KMS-11 (cell line): ENCODE results near the gene GCNA.

Experiments
- H2AFZ ChIP-seq: fragments of 200-600 bp; sonication (generic); 2 replicates; pipeline ENCODE4 v1.6.1; 2016; ENCODE audit warnings: antibody characterized with exemption, mixed run types, low read depth
- H3K27ac ChIP-seq: fragments of 200-600 bp; sonication (generic); 2 replicates; pipeline ENCODE4 v1.6.1; 2016; ENCODE audit warnings: mild to moderate bottlenecking, mixed run types
- H3K27me3 ChIP-seq: fragments of 200-600 bp; sonication (generic); 2 replicates; pipeline ENCODE4 v1.6.1; 2017; ENCODE audit warnings: mild to moderate bottlenecking, low read depth, mixed run types, moderate library complexity; ENCODE audit not compliant: insufficient read depth
- H3K36me3 ChIP-seq: fragments of 200-600 bp; sonication (generic); 2 replicates; pipeline ENCODE4 v1.6.1; 2017; ENCODE audit warnings: mild to moderate bottlenecking, mixed run types; ENCODE audit not compliant: insufficient read depth
- H3K4me1 ChIP-seq: fragments of 200-600 bp; sonication (generic); 2 replicates; pipeline ENCODE4 v1.6.1; 2016; ENCODE audit warnings: mild to moderate bottlenecking, low read depth, mixed run types; ENCODE audit not compliant: poor library complexity, severe bottlenecking
- H3K4me2 ChIP-seq: fragments of 200-600 bp; sonication (generic); 2 replicates; pipeline ENCODE4 v1.7.0; 2016; ENCODE audit warnings: mild to moderate bottlenecking, mixed run types
- H3K4me3 ChIP-seq: fragments of 200-600 bp; sonication (generic); IDR thresholded peaks from 2 replicates; pipeline ENCODE4 v1.6.1; 2017; ENCODE audit warnings: low read depth, low read length, mixed read lengths; ENCODE audit not compliant: insufficient read depth
- H3K79me2 ChIP-seq: fragments of 200-600 bp; sonication (generic); 2 replicates; pipeline ENCODE4 v1.6.1; 2016; ENCODE audit warnings: low read depth, mixed run types; ENCODE audit not compliant: insufficient read depth
- H3K9ac ChIP-seq: fragments of 200-600 bp; sonication (generic); 2 replicates; pipeline ENCODE4 v1.6.1; 2016; ENCODE audit warnings: mild to moderate bottlenecking, mixed run types
- H4K20me1 ChIP-seq: fragments of 200-600 bp; sonication (generic); 2 replicates; pipeline ENCODE4 v1.6.1; 2016; ENCODE audit warnings: mild to moderate bottlenecking, mixed run types; ENCODE audit not compliant: insufficient read depth
- TF ChIP-seq, protein P1 (sequence below): fragments of 200-600 bp; sonication (generic); conservative IDR thresholded peaks from 2 replicates; pipeline ENCODE4 v1.6.1; 2017; ENCODE audit warnings: low read depth, mild to moderate bottlenecking, antibody characterized with exemption, low read length, moderate library complexity, mixed read lengths

GCNA gene

DNA sequence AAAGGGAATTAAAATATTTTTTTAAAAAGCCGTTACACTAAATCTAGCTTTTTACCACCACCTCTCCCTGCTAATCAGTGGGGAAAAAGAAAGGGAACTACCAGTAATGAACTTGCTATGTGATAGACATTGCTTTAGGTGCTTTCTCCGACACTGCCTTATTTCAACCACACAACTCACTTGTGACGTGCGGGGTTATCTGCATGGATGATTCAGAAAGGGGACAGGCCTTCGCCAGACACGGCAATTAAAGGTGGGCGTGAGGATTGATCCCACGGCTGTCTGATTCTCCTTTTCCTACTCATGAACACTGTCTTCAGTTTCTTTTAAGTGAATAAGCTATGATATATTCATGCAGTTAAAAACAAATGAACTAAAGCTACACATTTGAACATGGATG, 41.0 kb downstream of the GCNA start:
- Histone ChIP-seq H4K20me1 (no peaks in the 10 kb centered on the region), H3K36me3 (no peaks in the 10 kb centered on the region), H3K4me1 (peaks cover 62% of the 10 kb centered on the region), H2AFZ (no peak overlapping the region), H3K4me3 (no peak overlapping the region), H3K9ac (no peak overlapping the region), H3K4me2 (peak overlapping the region; percentile 63; the same call in 1 of the 2 replicates), H3K79me2 (no peaks in the 10 kb centered on the region), H3K27ac (no peak overlapping the region), H3K27me3 (no peaks in the 10 kb centered on the region)
- TF ChIP-seq, protein P1, sequence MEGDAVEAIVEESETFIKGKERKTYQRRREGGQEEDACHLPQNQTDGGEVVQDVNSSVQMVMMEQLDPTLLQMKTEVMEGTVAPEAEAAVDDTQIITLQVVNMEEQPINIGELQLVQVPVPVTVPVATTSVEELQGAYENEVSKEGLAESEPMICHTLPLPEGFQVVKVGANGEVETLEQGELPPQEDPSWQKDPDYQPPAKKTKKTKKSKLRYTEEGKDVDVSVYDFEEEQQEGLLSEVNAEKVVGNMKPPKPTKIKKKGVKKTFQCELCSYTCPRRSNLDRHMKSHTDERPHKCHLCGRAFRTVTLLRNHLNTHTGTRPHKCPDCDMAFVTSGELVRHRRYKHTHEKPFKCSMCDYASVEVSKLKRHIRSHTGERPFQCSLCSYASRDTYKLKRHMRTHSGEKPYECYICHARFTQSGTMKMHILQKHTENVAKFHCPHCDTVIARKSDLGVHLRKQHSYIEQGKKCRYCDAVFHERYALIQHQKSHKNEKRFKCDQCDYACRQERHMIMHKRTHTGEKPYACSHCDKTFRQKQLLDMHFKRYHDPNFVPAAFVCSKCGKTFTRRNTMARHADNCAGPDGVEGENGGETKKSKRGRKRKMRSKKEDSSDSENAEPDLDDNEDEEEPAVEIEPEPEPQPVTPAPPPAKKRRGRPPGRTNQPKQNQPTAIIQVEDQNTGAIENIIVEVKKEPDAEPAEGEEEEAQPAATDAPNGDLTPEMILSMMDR: no peak

DNA sequence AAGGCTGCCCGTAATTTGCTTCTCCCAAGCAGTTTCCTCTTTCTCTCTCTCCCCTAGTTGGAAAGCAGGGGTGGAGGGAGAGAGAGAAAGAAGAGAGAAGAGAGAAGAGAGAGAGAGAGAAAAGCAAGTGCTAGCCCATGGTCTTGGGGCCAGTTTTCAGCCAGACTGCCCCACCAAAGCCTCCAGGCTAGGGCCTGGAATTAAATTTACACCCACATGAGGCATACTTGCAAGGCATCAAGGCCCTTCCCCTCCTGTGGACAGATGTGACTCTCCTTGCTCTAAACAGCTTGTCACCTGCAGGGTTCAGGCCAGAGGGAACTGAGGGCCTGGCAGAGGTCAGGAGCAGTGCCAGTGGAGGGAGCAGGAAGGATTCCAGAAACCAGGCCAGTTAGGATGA, 41.7 kb downstream of the GCNA start:
- Histone ChIP-seq H3K9ac (no peak overlapping the region), H2AFZ (no peak overlapping the region), H3K27ac (no peak overlapping the region), H4K20me1 (no peaks in the 10 kb centered on the region), H3K27me3 (no peaks in the 10 kb centered on the region), H3K4me2 (peak overlapping the region; percentile 63; the same call in 1 of the 2 replicates), H3K79me2 (no peaks in the 10 kb centered on the region), H3K36me3 (no peaks in the 10 kb centered on the region), H3K4me1 (peaks cover 68% of the 10 kb centered on the region), H3K4me3 (no peak overlapping the region)
- TF ChIP-seq, protein P1: no peak

DNA sequence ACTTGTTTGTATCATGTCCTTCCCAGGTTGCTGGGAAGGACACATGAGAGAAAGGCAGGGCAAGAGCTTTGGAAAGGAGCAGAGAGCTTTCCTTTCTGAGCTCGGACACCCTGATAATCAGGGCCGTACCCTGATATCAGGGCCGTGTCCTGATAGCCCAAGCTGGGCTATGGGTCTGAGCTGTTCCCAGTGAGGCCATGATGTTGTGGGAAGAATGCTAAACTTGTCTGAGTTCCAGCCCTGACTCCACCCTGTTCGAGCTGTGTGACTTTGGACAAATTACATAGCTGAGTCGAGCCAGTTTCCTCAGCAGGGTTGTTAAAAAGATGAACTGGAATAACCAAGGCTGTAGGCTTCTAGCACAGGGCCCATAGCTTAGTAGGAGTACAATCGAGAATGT, 43.4 kb downstream of the GCNA start:
- no peak overlapping the region for H2AFZ ChIP-seq
- H3K27ac ChIP-seq: no peak overlapping the region

DNA sequence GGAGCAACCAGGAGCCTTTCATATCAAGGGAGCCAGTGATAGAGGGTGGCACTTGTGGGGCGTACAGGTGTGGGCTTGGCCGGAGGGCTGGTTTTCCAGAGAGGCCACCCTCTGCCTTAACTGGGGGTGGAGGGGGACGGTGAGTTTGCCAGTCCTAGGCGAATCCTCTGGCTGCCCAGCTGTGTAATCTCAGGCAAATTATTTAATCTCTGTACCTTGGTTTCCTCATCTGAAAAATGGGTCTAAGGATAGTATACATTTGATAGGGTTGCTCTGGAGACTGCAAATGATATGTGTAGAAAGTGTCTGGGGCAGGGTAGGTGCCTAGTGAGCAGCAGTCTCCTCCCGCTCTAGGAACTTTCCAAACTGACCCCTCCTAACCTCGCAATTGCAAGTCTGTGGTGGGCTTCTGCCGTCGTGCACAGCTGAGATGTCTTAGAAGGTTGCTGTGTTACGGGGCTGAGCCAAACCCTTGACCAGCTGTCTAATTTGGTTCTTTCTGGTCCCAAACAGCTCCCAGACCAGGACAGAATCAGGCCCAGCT, 43.9 kb downstream of the GCNA start:
- H3K36me3 ChIP-seq: no peaks in the 10 kb centered on the region
- H3K79me2 ChIP-seq: no peaks in the 10 kb centered on the region
- TF ChIP-seq, protein P1: no peak
- no peak overlapping the region for H2AFZ ChIP-seq
- H4K20me1 ChIP-seq: no peaks in the 10 kb centered on the region
- H3K4me3 ChIP-seq: no peak overlapping the region
- peak overlapping the region; percentile 18; the same call in 1 of the 2 replicates for H3K27ac ChIP-seq
- peaks cover 66% of the 10 kb centered on the region for H3K4me1 ChIP-seq
- H3K27me3 ChIP-seq: no peaks in the 10 kb centered on the region
- H3K9ac ChIP-seq: no peak overlapping the region
- H3K4me2 ChIP-seq: peak overlapping the region; percentile 62; the same call in 1 of the 2 replicates

More for the DNA sequence above, 43.4 kb downstream of the GCNA start:
- peaks cover 68% of the 10 kb centered on the region for H3K4me1 ChIP-seq
- H4K20me1 ChIP-seq: no peaks in the 10 kb centered on the region
- H3K4me2 ChIP-seq: no peak overlapping the region
- no peak overlapping the region for H3K4me3 ChIP-seq
- TF ChIP-seq, protein P1: no peak
- no peaks in the 10 kb centered on the region for H3K79me2 ChIP-seq
- H3K27me3 ChIP-seq: no peaks in the 10 kb centered on the region
- H3K9ac ChIP-seq: no peak overlapping the region
- H3K36me3 ChIP-seq: no peaks in the 10 kb centered on the region
